Activated CD8-positive, alpha-beta memory T cell treated with anti-CD3 and anti-CD28 coated beads, Interleukin-2, amount 50 U/mL, for 24 hours (primary cell): ENCODE data around the gene BAHCC1.

Experiments used
- DNase-seq: peaks from one replicate; pipeline ENCODE4 v3.0.0-alpha.2; 2020; ENCODE audit errors: extremely low read depth

Gene BAHCC1

DNA sequence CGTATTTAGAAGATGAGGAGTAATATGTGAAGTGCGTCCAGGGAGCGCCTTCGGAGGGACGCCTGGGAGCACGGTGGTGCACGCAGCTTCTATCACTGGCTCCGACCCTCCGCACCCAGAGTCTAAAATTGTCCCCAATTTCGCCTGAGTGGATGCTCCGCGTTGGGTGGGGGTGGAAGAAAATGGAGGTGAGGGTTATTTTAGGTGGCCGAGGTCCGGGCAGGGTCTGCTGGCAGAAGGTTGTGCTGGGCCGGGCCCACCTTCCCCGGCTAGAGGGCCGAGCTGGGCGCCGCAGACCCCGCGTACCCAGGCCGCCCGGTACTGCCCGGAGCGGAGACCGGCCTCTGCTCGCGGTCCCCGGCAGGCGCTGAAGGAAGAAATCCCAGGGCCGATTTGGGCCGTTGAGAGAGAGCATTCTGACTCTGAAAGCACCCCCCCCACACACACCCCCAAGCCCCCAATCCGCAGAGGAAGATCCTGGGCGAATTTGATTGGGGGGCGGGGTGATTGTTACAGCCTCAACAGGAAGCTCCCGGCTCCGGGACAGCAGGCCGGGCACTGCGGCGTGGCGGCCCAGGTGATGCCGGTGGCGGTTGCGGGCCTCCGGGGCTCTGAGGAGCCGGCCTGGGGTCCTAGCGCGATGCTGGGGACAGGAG is 3.0 kb downstream of the BAHCC1 start:
- no peak for DNase-seq

DNA sequence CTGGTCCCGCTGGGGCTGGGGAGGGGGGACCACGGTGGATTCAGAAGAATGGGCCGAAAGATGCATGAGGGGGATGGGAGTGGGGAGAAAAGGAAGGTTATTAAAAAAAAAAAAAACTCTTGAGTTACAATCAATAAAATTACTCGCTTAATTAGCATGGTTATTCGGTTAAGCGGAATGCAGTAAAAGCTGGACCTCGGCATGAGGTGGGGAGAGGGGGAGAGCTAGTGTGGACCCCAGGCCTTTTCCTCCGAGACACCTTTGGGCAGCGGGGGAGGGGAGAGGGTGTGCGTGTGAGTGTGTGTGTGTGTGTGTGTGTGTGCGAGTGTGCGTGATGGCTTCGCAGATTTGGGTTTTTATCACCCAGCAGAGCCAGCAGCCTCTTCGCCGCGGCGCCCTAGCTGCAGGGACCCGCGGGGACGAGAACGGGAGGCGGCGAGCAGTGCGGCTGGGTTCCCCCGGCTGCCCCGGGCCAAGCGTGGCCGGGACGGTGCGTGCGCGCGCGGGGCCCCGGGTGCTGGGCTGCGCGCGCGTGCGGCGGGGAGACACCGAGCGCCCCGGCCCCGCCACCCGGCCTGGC is 3.7 kb downstream of the BAHCC1 start:
- DNase-seq: no peak

DNA sequence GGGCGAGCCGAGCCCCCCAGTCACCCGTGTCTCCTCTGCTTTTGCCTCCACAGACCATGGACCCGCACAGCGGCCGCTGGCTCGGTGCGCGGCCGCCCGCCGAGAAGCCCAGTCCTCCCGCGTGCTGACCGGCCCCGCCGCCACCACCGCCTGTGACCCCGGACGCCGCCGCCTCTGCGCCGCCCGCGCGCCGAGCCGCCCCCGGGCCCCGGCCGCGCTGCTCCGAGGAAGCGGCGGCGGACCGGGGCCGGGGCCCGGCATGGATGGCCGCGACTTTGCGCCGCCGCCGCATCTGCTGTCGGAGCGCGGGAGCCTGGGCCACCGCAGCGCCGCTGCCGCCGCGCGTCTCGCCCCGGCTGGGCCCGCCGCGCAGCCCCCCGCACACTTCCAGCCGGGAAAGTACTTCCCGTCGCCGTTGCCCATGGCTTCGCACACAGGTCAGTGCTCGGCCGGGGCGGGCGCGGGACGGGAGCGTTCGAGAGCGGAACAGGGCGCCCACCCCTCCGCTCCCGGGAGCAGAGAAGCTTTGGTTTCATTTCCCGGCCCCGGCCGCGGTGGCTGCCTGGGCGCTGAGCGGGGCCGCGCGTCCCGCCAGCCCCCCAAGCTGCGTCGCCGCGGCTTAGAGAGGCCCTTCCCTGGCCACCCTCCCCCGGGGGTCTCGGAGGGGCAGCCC is 4.4 kb downstream of the BAHCC1 start:
- no peak for DNase-seq

DNA sequence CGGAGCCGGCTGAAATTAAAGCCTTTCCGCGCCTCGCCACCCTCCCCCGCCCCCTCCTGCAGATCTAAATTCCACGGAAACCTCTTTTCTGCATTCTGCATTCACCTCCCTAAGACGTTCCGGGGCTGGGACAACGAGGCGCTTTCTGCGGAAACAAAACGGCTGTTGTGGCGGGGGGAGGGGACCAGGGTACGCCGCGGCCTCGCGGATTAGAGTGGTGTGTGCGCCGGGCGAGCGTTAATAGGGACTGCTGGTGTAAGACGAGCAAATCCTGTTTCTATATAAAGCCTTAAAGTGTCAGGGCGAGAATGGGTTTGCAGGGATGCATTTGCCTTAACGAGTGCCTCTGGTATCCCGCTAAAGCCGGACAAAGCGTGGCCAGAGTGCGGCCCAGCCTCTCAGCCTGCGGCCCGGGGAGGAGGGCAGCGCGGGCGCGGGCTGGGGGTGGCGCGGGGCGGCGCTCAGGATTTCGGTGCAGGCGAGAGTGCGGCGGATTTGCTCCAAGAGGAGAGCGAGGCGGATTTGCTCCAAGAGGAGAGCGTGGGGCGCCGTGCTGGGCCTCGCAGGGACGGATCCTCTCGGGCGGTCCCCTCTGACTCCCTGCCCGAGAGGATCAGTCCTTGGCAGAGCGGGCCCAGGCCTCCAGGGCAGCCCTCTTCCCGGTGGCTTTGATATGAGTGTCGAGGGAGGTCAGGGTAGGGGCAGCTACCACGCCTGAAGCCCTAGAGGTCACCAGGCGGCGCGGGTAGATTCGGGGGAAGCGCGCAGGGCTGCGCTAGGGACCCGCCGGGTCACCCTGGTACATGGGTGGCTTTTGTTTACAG is 5.1 kb downstream of the BAHCC1 start:
- DNase-seq: no peak

DNA sequence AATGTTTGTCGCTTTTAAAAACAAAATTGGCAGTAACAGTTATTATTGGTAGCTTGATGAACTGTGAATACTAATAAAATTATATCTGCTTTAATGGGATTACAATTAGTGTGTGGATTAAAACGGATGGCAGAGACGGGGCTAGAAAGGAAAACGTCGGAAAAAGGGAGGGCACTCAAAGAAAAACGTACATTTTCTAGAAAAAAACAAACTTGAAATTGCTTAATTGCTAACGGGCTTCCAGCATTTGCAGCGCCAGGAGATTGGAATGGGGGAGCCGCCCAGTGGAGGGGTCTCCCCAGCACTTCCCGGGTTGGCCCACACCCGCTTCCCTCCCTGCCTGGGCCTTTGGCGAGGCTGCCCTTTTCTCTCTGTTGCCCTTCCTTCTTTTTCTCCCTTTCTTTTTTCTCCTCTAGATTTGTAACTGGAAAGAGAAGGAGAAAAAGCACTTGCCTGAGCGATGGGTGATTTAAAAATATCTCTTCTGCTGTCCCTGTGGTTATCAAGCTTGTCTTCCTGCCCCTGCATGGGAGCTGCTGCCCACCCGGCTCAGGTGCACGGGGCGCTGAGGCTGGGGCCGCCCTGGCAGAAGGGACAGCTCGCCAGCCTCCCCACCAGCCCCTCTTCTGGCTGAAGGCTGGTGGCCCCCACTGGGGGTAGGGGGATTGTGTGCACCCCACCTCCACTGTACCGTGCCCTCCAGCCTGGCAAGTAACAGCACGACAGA is 5.9 kb downstream of the BAHCC1 start:
- DNase-seq: no peak

DNA sequence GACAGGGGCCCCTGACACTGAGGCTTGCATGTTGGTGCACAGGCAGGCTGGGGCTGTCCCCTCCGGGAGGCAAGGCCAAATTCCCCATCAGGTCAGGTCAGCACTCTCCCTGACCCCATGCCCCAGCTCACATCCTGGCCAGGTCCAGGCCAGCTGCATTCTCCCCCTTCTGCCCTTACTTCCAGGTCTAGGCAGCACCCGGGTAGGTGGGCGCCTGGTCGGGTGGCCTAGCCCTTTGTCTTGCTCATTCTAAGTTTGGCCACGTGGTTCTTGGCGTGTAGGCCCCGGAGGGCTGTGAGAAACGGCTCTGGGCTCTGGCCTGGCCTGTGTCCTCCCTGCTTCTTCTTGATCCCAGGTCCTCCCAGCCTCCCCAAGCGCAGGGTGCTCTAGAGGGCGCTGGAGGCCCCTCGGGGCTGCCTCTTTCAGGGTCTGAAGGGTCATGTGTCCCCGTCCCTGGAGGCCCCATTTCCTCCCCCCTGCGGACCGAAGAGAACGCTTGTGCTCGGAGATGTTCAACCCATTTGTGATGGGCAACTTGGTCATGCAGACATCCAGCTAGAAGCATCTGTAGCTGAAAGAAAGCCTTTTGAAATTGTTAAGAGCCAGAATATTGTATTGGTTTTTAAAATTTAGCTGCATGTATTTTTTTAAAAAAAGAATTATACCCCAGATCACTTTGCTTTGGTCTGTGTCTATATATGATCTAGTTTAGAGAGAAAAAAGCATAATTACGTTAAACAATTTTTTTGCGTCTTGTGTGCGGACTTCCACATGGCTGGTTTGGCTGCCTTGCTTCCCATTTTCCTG is 6.7 kb downstream of the BAHCC1 start:
- DNase-seq: no peak

DNA sequence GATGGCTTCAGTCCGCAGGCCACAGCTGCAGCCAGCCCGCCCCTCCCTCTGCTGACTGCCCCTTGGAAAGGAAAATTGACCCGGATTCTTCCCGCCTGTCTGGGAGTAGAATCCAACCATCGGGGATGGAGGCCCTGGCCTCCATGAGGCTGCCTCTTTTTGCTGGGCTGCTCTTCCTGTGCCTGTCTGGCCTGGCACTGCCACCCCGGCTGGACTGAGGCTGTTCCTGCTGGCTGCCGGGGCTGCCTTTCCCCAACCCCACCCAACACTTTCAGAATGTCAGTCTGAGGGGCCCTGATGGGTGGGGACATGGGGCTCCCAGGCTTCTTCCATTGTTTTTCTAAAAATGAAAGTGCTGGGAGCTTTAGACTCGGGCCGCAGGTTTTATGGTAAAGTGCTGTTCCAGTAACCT is 7.3 kb downstream of the BAHCC1 start:
- DNase-seq: no peak

DNA sequence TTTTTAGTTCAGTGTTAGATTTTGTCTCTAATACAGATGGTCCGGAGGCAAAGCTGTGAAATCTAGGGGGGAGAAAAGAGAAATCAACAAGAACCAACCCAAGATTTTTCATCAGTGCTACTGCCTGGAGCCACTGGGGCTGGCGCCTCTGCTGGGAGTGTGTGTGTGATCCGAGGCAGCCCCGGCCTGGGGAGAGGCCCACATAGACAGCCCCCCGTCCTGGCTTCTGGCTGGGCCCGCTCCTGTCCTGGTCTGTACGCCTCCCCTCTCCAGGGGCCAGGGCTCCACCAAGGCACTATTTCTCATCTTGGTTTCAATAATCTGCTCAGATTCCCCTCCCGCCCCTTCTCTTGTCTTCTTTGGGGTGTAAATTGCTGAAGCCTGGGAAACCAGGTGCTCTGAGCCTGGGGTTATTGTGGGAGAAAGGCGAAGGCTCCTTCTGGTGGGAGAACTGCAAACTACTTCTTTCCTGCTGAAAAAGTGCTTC is 7.8 kb downstream of the BAHCC1 start:
- DNase-seq: no peak

DNA sequence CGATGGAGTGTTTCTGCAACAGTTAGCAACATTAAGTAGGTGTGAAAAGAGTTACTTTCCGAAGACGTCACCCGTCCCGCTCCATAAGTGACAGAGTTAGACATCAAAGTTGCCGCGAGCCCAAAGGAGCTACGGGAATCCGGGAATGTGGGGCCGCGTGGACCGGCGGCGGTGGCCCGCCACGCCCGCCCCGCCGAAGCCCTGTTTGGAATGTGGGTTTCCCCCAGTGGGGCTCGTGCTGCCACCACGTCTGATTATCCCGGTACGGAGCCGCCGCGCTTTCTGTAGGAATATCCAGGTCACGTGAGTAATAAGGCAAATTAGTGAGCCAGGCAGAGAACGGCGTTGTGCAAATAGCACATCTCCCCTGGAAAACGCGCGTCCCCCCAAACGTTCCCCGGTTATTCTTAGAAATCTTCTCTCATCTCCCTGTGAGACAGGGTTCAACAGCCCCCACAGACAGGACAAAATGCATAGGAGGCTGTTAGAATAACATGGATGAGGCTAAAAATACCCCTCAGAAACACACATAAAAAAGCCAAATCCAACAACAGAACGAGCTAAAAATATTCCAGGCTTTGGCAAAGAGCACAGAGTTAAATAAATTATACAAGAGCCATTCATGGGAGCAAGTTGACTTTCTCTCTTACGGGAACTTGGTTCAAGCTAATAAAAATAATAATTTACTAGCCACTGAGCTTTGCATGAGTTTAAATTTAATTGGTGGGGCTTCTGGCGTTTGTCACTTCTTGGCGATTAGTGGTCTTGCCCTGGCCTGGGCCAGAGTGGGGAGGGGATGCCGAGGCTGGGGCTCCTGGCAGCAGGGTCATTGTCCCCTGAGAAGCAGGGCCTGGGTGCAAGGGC is 8.6 kb downstream of the BAHCC1 start:
- no peak for DNase-seq

DNA sequence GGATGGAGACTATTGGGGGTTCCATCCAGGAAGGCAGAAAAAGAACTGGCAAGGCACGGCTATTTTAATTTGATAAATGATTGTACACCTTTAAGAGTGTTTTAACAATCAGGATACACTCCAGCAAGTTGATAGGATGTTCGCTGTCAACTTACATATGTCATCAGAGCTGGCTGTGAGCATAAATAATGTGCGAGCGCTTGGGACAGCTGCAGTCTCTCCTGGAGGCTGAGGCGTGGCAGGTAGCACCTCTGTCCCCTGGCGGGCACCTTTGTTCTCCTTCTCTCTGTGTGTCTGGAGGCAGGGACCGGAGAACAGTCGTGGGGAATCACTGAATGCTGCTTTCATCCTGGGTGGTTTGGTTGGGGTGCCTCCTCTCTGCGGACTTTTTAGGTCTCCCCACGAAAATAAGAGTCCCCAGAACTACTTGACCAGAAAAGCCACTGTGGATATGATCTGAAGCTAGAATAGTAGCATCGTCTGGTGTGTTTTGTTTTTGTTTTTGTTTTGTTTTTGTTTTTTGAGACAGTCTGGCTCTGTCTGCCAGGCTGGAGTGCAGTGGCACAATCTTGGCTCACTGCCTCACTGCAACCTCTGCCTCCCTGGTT is 9.4 kb downstream of the BAHCC1 start:
- DNase-seq: no peak

DNA sequence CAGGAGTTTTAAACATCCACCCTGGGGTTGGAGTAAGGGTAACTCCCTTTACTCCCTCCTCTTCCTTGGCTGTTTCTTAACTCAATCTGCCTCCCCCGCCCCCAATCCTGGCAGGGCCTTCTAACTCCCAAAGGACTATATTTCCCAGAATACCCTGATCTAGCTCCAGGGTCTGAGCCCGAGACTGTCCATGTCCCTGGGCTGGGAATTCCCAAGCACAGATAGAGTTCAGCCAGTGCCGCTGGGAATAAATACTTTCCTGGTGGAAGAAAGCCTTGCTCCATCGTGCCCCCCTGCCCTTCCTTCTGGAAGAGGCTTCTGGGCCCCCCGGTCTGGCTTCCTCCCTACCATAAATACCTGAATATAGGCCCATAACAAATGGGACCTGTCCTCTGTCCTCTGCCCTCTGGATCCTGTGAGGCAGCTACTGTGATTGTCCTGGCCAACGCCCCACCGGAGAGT is 10.2 kb downstream of the BAHCC1 start:
- no peak for DNase-seq

DNA sequence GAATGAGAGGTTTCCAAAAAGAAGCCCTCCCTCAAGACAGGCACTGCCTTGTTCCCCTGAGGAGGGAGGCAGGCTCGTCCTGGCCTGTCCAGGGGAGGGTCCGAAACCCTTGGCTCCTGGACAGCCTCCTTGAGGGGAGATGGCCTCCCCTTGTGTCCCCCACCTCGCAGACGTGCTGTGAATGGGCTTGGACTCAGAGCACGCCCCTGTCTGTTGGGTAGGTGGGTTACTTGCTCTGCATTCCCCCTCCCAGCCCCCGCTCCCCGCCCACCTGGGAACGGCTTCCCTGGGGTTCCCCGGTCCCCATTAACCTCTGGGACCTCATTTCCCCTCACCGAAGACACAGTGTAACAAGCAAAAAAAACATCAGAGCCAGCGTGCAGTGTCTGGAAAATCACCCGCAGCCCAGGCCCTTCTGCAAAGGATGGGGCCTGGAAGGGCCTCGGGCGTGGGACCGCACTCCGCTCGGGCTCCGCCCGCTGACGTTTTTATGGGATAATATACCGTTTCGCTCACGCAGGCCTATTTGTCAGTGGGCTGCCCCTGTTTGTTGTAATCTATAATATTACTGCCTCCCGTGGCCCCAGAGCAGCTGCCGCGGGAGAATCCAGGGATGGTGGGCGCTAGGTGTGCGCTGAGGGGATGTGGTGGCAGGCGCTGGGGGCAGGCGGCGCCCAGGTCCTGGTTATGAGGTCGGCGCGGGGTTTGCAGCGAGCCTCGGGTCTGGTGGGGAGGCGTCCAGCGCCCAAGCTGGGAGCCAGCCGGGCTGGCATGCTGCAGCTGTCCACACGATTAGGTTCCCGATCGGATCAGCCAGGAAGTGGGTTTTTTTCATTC is 11.1 kb downstream of the BAHCC1 start:
- DNase-seq: no peak

DNA sequence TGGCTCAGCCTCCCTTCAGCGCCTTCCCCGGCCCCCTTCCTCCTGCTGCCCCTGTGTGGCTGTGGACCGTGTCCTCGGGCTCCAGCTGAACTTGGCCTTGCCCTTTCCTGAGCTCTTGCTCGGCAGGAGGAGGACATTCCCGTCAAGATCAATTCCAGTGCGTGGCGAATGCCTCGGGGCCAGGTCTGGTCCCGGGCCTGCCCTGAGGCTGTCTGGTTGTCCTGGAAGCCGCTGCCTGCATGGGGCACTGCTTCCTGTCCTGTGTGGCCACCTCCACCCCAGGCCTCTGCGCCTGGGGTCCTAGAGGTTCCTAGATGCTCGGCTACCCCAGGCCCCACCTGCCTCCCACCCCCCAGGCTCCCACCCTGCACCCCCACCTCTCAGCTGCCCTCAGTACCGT is 12.8 kb downstream of the BAHCC1 start:
- DNase-seq: no peak

DNA sequence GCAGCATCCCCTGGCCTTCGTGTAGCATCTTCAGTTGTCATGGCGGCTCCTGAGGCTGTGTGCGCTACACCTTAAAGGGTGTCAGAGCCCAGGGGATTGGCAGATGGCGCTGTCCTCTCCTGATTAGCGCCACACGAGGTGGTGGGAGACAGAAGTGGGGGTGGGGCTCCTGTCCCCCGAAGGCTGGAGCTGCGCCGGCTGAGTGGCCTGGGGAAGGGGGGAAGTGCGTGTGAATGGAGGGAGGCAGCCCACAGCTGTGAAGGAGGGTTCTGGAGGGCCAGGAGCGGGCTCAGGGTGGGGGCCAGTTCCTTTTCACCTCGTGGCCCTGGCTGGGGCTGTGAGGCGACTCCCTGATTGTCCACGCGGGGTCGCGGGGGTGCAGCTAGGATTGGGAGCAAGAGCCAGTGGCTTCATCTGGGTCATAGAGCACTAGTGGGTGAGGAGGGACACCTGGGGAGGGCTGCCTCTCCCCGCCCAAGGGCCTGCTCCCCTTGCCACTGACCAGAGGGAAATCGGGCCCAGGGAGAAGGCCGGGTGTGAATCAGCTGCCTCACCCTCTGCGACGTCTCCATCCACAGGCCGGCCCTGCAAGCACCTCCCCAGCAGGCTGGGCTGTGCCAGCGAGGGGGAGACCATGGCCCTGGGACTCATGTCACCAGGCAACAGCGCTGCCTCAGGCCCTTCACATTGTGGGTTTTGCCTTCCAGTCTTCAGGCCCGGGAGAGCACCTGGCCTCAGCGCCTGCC is 14.1 kb downstream of the BAHCC1 start:
- no peak for DNase-seq

DNA sequence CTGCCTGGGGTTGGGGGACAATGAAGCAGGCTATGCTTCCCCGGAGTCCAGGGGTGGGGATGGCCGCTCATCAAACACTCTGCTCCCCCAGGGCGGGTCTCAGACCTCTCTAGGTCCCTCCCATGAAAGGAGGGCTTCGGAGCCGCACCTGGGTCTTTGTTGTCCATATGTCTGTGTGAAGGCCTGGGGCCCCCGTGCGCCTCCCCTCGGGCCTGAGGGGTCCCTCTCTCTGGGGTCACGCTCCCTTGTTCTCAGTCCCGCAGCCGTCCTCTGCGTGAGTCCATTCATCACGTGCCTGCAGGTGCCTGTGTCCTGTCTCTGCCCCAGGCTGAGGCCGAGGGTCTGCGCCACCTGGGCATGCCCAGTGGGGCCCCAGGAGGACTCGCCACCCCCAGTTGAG is 15.6 kb downstream of the BAHCC1 start:
- no peak for DNase-seq

DNA sequence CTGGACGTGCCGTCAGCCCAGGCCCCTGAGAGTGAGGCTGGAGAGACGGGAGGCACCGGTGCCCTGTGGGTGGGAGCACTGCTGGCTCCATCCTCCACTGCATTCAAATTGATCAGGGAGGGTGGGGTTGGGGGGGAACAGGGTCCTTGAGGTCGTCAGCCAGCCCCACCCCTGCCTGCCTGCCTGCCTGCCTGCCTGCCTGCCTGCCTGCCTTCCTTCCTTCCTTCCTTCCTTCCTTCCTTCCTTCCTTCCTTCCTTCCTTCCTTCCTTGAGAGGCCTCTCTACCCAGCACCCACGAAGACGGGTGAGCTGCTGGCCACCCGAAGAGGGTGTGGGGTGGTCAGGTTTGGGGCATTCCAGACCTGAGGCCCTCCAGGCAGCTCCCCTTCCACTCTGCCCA is 16.0 kb downstream of the BAHCC1 start:
- DNase-seq: no peak

DNA sequence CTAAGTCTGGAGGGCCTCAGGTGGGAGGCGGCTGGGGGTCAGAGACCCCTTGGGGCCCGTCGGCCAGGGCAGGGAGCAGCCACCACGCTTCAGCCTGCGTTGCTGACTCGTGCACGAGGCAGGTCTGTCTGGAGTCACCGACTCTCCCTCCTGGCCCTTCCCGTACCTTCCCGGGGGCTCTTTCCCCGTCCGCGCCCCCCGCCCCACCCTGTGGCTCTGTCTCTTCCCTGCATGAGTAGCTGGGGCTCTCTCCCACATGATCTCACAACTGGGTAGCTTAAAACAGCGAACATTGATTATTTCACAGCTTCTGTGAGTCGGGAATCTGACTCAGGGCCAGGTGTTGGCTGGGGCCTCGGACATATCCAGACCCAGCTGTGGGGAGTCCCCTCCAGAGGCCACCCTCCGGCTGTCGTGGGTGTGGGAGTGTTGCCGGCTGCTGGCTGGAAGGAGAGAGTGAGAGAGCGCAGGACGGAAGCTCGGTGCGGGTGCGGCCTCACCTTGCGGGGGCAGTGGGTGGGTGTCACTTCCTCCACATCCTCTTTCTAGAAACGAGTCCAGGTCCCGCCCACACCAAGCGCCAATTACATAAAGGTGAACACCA is 17.3 kb downstream of the BAHCC1 start:
- no peak for DNase-seq
